Motor neuron (in vitro differentiated cells): ENCODE measurements around the gene CCDC34. TPM values are rescaled to one million over a fixed set of nuclear protein-coding genes. Genes with fewer than 3 reads are reported as not detected.

Experiments
- ATAC-seq, 8 experiments: fragments of 200-7000 bp; cut with Tn5 transposase; replicated peaks in 6 of 8; 2 replicates each; pipeline ENCODE4 v1.8.0; 2021; ENCODE audit warnings: mild to moderate bottlenecking in 8 of 8, moderate library complexity in 8 of 8
- H3K27ac ChIP-seq, 2 donors: fragments of 250-450 bp; sonication (Bioruptor Pico); 2 replicates each; pipeline ENCODE4 v1.9.0; 2021; ENCODE audit warnings: antibody characterized with exemption in 2 of 2, mild to moderate bottlenecking in 2 of 2, moderate library complexity in 1 of 2
- H3K4me1 ChIP-seq, 2 donors: fragments of 250-450 bp; sonication (Bioruptor Pico); replicated peaks in 1 of 2; 2 replicates each; pipeline ENCODE4 v1.6.1; 2021; ENCODE audit warnings: antibody characterized with exemption in 2 of 2, mild to moderate bottlenecking in 2 of 2, moderate library complexity in 1 of 2
- H3K4me3 ChIP-seq, 5 donors: fragments of 250-450 bp; sonication (Bioruptor Pico); 2 replicates each; pipeline ENCODE4 v1.9.0; 2021; ENCODE audit warnings: antibody characterized with exemption in 5 of 5, mild to moderate bottlenecking in 5 of 5, moderate library complexity in 4 of 5
- WGBS, 10 experiments: fragments of 450-650 bp; shearing (Covaris generic); methylation state at CpG; one replicate each; pipeline ENCODE4 v1.0.0; 2022; 5-methylcytosine and 5-hydroxymethylcytosine counted together
- in situ Hi-C, 9 experiments: fragments of 400-800 bp; cut with MboI; loops; one replicate each; pipeline ENCODE4 v1.15.0; 2021; ENCODE audit warnings: low sequenced_read_pairs in 9 of 9, low pct_unique_long_range_greater_than_20kb in 2 of 9; ENCODE audit not compliant: unreplicated experiment in 9 of 9
- total RNA-seq, 8 experiments: library from RNA; unstranded; fragments of 300-600 nt; gene quantifications; 2 replicates each; pipeline versions ENCODE4 v1.2.3 to v1.2.4, GENCODE V29; 2022

The CCDC34 gene
- total RNA-seq, 8 experiments from 2014 or later = 9.4 to 40.2 (median 23.9) TPM

DNA sequence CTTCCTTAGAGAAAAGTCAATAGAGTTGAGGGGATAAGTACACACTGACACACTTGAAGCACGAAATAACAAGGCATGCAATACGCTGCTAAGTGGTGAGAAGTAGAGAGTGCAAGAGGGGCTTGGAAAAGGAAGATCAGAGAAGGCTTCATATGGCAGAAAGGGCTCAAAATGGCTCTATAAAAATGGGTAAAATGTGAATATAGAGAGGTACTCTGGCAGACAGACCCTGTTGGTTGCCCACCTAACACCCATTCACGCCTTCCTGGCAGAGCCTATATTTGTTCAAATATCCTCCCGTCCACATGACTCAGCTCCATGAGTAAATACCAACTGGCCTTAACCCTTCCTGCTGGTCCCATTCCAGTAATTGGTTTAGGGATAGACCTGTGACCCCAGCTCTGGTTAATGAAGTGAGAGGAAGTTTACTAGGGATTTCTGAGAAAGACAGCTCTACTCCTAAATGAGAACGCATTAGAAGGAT lies 38.9 kb upstream of the CCDC34 start:
- H3K27ac ChIP-seq = no peak overlapping the region
- in situ Hi-C loops = no loop called here
- peaks cover 0 to 12% of the 10 kb centered on the region in 2 donors for H3K4me1 ChIP-seq
- no peak overlapping the region for H3K4me3 ChIP-seq
- 79 to 100% (median 92%) methylated on average over 2 to 5 of the region's 5 CpGs; no CpG with 5 or more reads in 3 of the 10 experiments for WGBS, 10 experiments
- peak in 2 of 8 experiments; percentile 40 to 66 for ATAC-seq

DNA sequence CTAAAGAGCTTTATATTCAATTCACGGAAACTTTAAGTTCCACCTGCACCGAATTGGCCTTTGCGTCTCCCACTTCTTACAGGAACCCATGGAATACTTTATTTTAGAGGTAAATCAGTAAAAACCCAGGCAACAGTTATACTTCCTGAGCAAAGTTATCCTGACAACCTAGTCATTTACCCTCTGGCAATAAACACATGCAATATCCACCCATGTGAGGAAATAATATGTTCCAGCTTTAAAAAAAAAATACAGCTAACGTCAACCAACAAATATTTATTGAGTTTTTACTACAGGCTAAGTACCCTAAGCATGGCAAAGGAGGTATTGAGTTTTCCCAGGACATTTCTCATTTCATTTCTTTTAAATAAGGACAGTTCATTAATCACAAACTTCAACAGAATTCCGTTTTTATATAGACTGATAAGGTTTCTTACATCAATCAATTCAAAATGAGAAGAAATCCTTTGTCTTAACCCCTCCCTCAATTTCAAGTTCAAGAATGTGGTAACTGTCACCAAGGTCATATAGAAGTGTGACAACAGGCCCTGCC lies 38.3 kb upstream of the CCDC34 start:
- Histone ChIP-seq H3K27ac (no peak overlapping the region), H3K4me3 (no peak overlapping the region), H3K4me1 (peaks cover 0 to 12% of the 10 kb centered on the region in 2 donors)
- ATAC-seq = peak in 1 of 8 experiments; percentile 17
- in situ Hi-C loops = no loop called here
- 63 to 100% (median 85%) methylated on average over 1 to 5 of the region's 5 CpGs for WGBS, 10 experiments

DNA sequence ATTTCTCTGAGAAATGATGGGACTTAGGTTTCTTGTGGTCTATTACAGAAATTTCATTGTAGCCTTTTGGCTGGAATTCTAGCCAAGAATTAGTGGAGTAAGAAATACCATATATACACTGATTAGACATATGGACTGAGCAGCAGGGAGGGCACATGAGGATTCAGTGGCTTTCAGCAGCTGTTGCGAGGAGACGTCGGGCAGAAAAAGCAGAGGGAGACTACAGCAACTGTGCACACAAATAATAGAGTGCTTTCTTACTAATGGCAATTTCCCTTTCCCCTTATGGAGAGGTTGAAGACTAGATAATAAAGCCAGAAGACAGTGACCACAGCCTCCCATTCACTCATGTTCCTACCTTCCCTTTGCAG lies 35.4 kb upstream of the CCDC34 start:
- Histone ChIP-seq H3K27ac (no peak overlapping the region), H3K4me1 (peaks cover 4 to 32% of the 10 kb centered on the region in 2 donors), H3K4me3 (no peak overlapping the region)
- ATAC-seq = peak in 1 of 8 experiments; percentile 18
- in situ Hi-C loops = no loop called here
- WGBS, 10 experiments = 58 to 71% methylated on average over 3 of the region's 3 CpGs; no CpG with 5 or more reads in 8 of the 10 experiments

- WGBS, 10 experiments = 81 to 100% (median 96%) methylated on average over 3 to 8 of the region's 9 CpGs
- Histone ChIP-seq H3K27ac (no peak overlapping the region), H3K4me1 (peaks cover 10 to 37% of the 10 kb centered on the region in 2 donors)
Measured at GRCh38 chr11:27397624-27398399, 34.8 kb upstream of the CCDC34 start.

DNA sequence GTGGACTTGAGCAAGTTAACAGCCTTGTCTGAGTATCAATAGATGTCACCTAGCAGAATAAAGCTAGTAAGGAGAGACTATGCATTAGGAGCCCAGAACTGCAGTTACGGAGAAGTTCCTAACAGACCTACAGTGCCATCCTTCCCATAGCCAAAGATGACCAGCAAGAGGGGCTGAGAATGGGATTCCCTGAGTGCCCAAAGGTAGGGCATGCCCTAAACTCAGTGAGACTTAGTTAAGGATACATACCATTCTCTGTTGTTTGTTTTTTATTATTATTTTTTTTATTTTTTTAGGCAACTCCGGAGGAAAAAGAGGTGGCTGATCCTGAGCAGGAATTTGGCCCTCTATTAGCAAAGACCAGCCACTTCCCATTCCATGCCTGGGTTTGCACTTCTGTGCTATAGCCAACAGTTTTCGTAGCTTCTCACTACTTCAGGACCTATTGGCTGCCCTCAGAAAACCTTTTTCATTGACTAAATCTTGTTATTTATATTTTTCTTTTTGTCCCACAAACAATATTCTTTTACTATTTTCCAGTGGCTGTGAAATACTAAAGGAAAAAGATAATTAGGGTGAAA lies 33.3 kb upstream of the CCDC34 start:
- H3K27ac ChIP-seq = no peak overlapping the region
- 38 to 100% (median 83%) methylated on average over 1 to 3 of the region's 3 CpGs for whole genome bisulfite sequencing, 10 experiments
- in situ Hi-C loops = no loop called here
- H3K4me3 ChIP-seq = no peak overlapping the region
- no peak for ATAC-seq
- peaks cover 24 to 43% of the 10 kb centered on the region in 2 donors for H3K4me1 ChIP-seq

More at GRCh38 chr11:27397624-27398399, 34.8 kb upstream of the CCDC34 start:
- in situ Hi-C loops = no loop called here
- H3K4me3 ChIP-seq = no peak overlapping the region
- ATAC-seq = peak in 1 of 8 experiments; percentile 43

- peak in 3 of 8 experiments; percentile 44 to 90 (median 69) for ATAC-seq
- WGBS, 10 experiments = 20 to 83% (median 58%) methylated on average over 2 to 7 of the region's 7 CpGs
- Histone ChIP-seq H3K27ac (no peak overlapping the region), H3K4me3 (no peak overlapping the region), H3K4me1 (peaks cover 28 to 45% of the 10 kb centered on the region in 2 donors)
- in situ Hi-C loops = no loop called here
Measured at GRCh38 chr11:27395556-27396258, 32.7 kb upstream of the CCDC34 start.

DNA sequence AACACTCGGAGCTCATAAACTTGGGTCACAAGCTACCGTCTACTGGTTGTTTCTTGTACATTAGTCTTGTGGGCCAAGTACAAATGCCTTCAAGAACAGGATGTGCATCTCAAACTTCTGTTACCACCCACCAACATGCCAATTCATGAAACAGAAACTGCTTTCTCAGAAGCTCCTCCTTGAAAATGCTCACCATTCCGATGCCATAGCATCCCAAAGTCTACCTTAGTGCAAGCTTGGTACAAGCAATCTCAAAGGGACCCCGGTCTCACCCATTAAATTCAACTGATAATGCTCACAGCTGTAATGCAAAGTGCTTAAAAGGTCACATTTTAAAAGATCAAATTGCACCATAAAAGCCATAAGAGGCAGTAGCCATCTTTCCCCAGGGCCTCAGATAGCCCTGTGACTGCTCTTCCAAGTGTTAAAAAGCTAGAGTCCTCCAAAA lies 31.8 kb upstream of the CCDC34 start:
- no peak overlapping the region for H3K4me3 ChIP-seq
- peaks cover 28 to 45% of the 10 kb centered on the region in 2 donors for H3K4me1 ChIP-seq
- in situ Hi-C loops = no loop called here
- no peak for ATAC-seq
- no peak overlapping the region for H3K27ac ChIP-seq
- 33 to 100% (median 71%) methylated on average over 1 to 4 of the region's 4 CpGs; no CpG with 5 or more reads in 4 of the 10 experiments for WGBS, 10 experiments

DNA sequence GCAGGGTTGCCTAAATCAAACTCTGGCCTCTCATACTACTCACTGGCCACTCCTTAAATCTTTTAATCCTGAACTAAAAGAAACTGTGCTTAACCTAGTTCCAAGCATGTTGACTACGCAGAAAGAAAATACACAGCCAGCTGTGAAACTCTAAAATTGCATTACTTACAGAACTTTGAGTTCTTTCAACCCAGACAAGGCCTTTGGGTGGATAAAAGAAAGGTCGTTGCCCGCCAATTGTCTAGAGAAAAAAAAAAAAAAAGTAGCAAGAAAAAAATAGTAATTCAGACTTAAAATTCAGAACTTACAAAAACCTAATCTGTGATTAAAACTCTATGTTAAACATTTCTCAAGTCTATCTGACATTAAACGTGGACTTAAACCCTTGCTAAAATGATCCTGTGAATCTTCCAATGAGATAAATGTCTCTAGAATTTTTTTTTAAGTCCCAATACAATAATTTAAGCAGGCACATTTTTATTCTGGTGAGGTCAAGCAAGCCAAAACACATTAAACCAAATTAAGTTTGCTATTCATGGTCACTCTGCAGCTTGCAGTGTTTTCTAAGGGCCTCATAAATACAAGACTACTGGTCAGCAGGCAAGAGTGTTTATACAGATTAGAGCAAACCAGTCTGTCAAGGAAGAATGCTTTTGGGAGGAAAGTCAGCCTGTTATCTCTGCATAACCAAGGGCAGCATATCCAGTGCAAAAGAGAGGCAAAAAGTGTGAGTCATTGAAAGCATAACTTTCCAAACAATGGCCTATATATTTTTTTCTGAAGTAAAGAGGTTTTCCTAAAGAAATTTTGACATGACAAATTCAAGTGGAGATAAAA lies 29.5 kb upstream of the CCDC34 start:
- 13 to 100% (median 34%) methylated on average over 2 to 4 of the region's 4 CpGs for WGBS, 10 experiments
- in situ Hi-C loops = no loop called here
- H3K4me1 ChIP-seq = peaks cover 28 to 39% of the 10 kb centered on the region in 2 donors
- no peak overlapping the region for H3K4me3 ChIP-seq
- ATAC-seq = peak; percentile 53 to 91 (median 78)
- peak overlapping the region in 1 of 2 donors; percentile 63 for H3K27ac ChIP-seq

- in situ Hi-C loops = no loop called here
- H3K27ac ChIP-seq = peak overlapping the region in 1 of 2 donors; percentile 26
- ATAC-seq = peak in 2 of 8 experiments; percentile 32 to 42
- 12 to 96% (median 67%) methylated on average over 1 to 5 of the region's 5 CpGs; no CpG with 5 or more reads in 1 of the 10 experiments for WGBS, 10 experiments
- H3K4me1 ChIP-seq = peaks cover 28 to 36% of the 10 kb centered on the region in 2 donors
- no peak overlapping the region for H3K4me3 ChIP-seq
Measured at GRCh38 chr11:27391331-27392015, 28.5 kb upstream of the CCDC34 start.

DNA sequence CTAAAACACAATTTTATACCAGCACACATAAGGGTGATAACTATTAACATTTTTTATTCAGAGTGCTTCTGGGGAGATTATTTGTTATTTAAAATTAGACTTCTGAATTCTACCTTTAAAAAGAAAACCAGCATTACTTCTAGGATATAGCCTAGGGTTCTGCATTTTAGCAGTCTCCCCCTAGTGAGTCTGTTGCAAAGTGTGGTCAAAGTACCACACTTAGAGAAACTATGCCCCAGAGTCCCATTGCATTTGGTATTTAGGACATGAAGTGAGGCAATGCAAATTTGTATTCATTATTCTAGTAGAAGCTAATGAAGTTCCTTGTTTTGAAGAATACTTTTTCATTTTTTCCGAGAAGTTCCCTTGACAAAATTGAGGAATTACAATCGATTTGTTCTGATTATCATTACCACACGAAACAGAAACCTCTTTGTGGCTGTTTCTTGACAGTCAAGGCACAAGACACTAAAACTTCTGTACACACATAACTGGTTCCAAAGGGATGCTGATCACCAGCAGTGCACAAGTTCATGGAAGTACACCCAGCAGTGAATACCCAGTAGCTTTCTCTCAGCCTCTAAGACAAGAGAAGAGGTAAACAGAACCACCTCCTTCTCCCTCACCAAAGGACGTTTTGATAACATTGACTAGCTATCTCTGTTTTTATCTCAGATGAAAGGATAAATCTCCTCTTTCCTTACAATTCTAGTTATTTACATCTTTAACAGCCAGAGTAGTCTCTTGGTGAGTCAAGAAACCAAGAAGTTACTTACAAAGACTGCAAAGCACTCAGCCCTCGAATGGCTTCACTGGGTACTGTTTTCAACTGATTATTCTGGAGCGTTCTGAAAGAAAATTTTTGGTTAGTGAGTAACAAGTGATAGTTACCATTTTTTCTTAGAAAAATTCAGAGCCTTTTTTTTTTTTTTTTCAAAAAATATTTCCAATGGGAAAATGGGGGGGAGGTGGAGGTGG lies 27.6 kb upstream of the CCDC34 start:
- peaks cover 28 to 32% of the 10 kb centered on the region in 2 donors for H3K4me1 ChIP-seq
- H3K27ac ChIP-seq = no peak overlapping the region
- ATAC-seq = no peak
- 59 to 93% (median 82%) methylated on average over 1 to 6 of the region's 6 CpGs for WGBS, 10 experiments
- in situ Hi-C loops = no loop called here
- H3K4me3 ChIP-seq = no peak overlapping the region

DNA sequence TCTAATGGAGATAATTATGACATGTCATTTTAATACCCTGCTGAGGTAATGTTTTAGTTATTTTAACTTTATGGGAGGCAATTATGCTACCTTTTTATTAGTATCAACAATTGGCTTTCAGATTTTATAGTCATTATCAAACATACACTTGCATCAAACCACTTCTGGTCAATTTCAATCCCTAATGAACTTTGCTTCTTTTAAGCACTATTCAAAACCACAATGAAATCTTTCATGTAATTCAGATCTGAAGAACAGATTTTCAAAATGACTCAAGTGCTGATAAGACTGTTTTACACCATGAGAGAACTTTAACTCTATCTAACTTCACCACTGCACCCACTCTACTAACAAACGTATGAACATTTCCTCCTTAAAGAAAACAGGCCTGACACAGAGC lies 25.9 kb upstream of the CCDC34 start:
- in situ Hi-C loops = no loop called here
- H3K27ac ChIP-seq = no peak overlapping the region
- WGBS, 10 experiments = 60 to 100% (median 90%) methylated on average over 1 of the region's 1 CpG; no CpG with 5 or more reads in 2 of the 10 experiments
- H3K4me1 ChIP-seq = peaks cover 21 to 26% of the 10 kb centered on the region in 2 donors
- H3K4me3 ChIP-seq = no peak overlapping the region
- no peak for ATAC-seq
